ENCODE measurements around the gene ARHGAP26. TPM values are rescaled to one million over a fixed set of nuclear protein-coding genes. Genes with fewer than 3 reads are reported as not detected.
A peak's percentile ranks its signal among the peaks of the same experiment; 100 is the strongest.

ARHGAP26 gene
- total and polyA plus RNA-seq, 4 donors = 5.4 to 52.3 (median 30.4) TPM

DNA sequence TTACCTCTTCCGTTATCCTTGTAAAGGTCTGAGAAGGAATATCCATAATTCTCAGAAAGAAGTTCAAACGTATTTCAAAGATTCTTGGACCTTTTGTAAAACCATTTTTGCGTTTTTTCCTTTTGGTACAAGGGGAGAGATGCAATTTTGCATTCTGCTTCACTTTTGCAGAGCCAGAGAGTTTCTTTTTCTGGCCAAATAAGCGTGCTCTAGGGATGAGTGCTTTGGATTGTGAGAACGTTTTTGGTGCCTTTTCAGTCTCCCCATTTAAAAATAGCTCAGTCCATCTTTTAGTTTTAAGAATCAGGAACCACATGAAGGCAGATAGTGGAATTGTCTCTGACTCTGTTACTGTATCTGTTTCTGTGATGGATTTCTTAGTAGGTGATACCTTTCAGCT is 1.5 kb downstream of the ARHGAP26 start:
- TF ChIP-seq, protein P1, sequence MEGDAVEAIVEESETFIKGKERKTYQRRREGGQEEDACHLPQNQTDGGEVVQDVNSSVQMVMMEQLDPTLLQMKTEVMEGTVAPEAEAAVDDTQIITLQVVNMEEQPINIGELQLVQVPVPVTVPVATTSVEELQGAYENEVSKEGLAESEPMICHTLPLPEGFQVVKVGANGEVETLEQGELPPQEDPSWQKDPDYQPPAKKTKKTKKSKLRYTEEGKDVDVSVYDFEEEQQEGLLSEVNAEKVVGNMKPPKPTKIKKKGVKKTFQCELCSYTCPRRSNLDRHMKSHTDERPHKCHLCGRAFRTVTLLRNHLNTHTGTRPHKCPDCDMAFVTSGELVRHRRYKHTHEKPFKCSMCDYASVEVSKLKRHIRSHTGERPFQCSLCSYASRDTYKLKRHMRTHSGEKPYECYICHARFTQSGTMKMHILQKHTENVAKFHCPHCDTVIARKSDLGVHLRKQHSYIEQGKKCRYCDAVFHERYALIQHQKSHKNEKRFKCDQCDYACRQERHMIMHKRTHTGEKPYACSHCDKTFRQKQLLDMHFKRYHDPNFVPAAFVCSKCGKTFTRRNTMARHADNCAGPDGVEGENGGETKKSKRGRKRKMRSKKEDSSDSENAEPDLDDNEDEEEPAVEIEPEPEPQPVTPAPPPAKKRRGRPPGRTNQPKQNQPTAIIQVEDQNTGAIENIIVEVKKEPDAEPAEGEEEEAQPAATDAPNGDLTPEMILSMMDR (IDR thresholded peaks at IDR 0.05; ENCODE audit: control extremely low read depth, extremely low read depth) = no peak
- Histone ChIP-seq H3K27ac (ENCODE audit: low read depth in 1 of 2, low read length in 1 of 2) (peak overlapping the region; percentile 20 to 98), H3K4me1 (ENCODE audit: control insufficient read depth in 5 of 5, insufficient read depth in 5 of 5, low read length in 5 of 5) (peaks cover 0 to 17% (median 7%) of the 10 kb centered on the region in 5 donors), H3K9ac (ENCODE audit: insufficient read depth in 1 of 2, low read length in 2 of 2) (peak overlapping the region in 1 of 2 donors; percentile 17), H3K36me3 (ENCODE audit: control insufficient read depth in 4 of 4, insufficient read depth in 4 of 4, low read length in 4 of 4) (no peaks in the 10 kb centered on the region), H3K9me3 (ENCODE audit: control insufficient read depth in 4 of 4, insufficient read depth in 3 of 4, low read length in 3 of 4) (no peaks in the 10 kb centered on the region), H3K27me3 (ENCODE audit: control insufficient read depth in 3 of 3, insufficient read depth in 3 of 3, low read length in 2 of 3) (peaks cover 0 to 16% (median 4%) of the 10 kb centered on the region in 3 donors), H3K4me3 (no peak overlapping the region)
- 33 to 46% methylated on average over 5 of the region's 5 CpGs for WGBS, 2 donors
- ATAC-seq (ENCODE audit: insufficient read depth, low FRiP score) = no peak
- DNase-seq = no peak

DNA sequence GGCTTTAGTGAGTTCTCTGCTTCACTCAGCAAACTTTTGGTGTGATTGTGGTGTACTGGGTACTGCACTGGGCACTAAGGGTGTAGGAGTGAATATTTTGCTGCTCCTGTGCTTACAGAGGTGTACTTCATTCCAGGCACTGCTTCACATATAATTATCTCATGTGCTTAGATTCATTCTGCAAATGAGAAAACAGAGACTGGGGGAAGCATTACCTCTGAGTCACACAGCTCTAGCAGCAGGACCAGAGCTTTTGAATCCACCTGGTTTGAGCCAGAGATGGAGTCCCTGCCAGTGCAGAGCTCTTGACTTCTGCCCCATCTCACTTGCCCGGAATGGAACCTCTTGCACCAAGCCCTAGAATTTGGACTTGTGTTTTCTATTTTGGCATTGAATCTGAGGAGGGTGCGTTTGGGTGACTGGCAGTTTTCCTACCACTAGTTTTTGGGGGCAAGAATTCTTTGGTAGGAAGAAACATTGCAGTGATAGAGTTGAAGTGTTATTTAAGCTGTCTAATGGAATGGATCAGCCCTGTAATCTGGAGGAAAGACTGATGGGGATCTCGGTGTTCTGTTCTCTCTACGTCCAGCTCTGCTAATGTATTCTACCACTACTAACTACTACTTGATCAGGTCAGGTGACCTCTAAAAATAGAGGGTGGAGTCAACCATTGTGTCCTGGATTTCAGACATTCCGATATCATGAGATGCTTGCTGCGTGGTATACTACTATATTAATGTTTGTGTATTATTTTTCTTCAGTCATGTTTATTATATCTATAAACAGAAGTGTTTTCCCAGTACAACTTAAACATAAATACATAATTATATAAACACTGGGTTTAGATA is 2.5 kb downstream of the ARHGAP26 start:
- no peak for DNase-seq
- TF ChIP-seq, protein P1 (IDR thresholded peaks at IDR 0.05; ENCODE audit: control extremely low read depth, extremely low read depth) = no peak
- no peaks in the 10 kb centered on the region for H3K36me3 ChIP-seq (ENCODE audit: control insufficient read depth in 4 of 4, insufficient read depth in 4 of 4, low read length in 4 of 4)
- peak overlapping the region; percentile 20 to 98 for H3K27ac ChIP-seq (ENCODE audit: low read depth in 1 of 2, low read length in 1 of 2)
- H3K9me3 ChIP-seq (ENCODE audit: control insufficient read depth in 4 of 4, insufficient read depth in 3 of 4, low read length in 3 of 4) = no peaks in the 10 kb centered on the region
- peaks cover 0 to 24% (median 7%) of the 10 kb centered on the region in 5 donors for H3K4me1 ChIP-seq (ENCODE audit: control insufficient read depth in 5 of 5, insufficient read depth in 5 of 5, low read length in 5 of 5)
- H3K4me3 ChIP-seq = no peak overlapping the region
- H3K9ac ChIP-seq (ENCODE audit: insufficient read depth in 1 of 2, low read length in 2 of 2) = no peak overlapping the region
- peaks cover 0 to 16% (median 4%) of the 10 kb centered on the region in 3 donors for H3K27me3 ChIP-seq (ENCODE audit: control insufficient read depth in 3 of 3, insufficient read depth in 3 of 3, low read length in 2 of 3)
- no peak for ATAC-seq (ENCODE audit: insufficient read depth, low FRiP score)
- 83 to 84% methylated on average over 6 of the region's 6 CpGs for WGBS, 2 donors

DNA sequence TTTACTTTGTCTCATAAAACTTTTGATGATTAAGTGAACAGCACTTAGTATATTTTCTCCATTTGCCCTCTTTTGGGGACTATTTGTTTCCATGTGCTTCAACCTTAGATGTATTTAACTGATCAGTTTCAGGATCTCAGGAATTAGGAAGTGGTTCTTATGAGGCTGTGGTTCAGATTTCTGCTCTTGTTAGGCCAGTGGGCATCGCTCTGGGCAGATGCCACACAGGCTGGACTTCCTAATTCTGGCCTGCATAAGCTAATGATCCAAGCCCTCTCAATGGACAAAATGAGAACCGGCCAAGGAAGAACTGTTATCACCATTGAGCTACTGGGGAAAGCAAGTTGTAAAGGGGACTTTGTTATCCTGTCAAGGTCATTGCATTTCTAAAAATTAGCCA is 6.9 kb downstream of the ARHGAP26 start:
- TF ChIP-seq, protein P1 (IDR thresholded peaks at IDR 0.05; ENCODE audit: control extremely low read depth, extremely low read depth) = no peak
- Histone ChIP-seq H3K9ac (ENCODE audit: insufficient read depth in 1 of 2, low read length in 2 of 2) (no peak overlapping the region), H3K9me3 (ENCODE audit: control insufficient read depth in 4 of 4, insufficient read depth in 3 of 4, low read length in 3 of 4) (no peaks in the 10 kb centered on the region), H3K27me3 (ENCODE audit: control insufficient read depth in 3 of 3, insufficient read depth in 3 of 3, low read length in 2 of 3) (peaks cover 0 to 7% (median 2%) of the 10 kb centered on the region in 3 donors), H3K27ac (ENCODE audit: low read depth in 1 of 2, low read length in 1 of 2) (peak overlapping the region in 1 of 2 donors; percentile 21), H3K4me1 (ENCODE audit: control insufficient read depth in 5 of 5, insufficient read depth in 5 of 5, low read length in 5 of 5) (peaks cover 5 to 45% (median 8%) of the 10 kb centered on the region in 5 donors), H3K4me3 (no peak overlapping the region), H3K36me3 (ENCODE audit: control insufficient read depth in 4 of 4, insufficient read depth in 4 of 4, low read length in 4 of 4) (no peaks in the 10 kb centered on the region)
- ATAC-seq (ENCODE audit: insufficient read depth, low FRiP score) (no peak), DNase-seq (no peak)
- WGBS, 2 donors = 73 to 82% methylated on average over 2 of the region's 2 CpGs

Data from lung (tissue), 12 donors.